DMS 273 treated with DMSO at 0.1 percent for 48 hours (cell line): ENCODE data around the gene TOMM34.

ENCODE experiments used
- DNase-seq: peaks from one replicate; lab custom pipeline; 2025; lab: John Stamatoyannopoulos, UW

The TOMM34 gene, protein sequence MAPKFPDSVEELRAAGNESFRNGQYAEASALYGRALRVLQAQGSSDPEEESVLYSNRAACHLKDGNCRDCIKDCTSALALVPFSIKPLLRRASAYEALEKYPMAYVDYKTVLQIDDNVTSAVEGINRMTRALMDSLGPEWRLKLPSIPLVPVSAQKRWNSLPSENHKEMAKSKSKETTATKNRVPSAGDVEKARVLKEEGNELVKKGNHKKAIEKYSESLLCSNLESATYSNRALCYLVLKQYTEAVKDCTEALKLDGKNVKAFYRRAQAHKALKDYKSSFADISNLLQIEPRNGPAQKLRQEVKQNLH

DNA sequence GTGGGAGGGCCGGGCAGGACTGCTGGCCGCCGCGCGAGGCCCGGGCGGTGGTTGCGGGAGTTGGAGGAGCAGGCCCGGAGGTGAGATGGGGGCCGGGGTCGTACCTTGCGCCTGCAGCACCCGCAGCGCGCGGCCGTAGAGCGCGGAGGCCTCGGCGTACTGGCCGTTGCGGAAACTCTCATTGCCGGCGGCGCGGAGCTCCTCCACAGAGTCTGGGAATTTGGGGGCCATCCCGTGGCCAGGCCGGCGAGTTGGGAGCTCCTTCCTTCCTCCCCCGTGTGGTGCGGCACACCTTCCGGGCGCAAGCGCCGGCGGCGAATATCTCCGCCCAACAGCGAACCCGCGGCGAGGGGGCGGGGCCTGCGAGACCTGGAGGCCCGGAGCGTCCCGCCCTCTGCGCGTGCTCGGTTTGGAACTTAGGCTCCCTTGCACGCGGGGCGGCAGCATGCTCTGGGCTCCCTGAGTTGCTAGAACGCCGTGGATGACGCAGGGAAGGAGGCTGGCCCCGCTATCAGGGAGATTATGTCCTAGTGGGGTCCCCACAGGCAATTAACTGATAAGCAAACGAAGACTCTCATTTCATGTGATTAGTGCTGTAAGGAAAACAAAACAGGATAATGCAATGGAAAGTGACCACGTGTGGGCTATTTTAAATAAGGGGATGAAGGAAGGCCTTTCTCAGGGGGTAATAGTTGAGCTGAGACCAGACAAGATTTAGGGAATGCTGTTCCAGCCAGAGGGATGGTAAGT lies at the start of gene TOMM34:
TSS of gene TOMM34 (minus strand) at position 295 of the 750 bp plus-strand sequence. CDS start at position 231, 64 bp downstream.
- peak; percentile 81 for DNase-seq

DNA sequence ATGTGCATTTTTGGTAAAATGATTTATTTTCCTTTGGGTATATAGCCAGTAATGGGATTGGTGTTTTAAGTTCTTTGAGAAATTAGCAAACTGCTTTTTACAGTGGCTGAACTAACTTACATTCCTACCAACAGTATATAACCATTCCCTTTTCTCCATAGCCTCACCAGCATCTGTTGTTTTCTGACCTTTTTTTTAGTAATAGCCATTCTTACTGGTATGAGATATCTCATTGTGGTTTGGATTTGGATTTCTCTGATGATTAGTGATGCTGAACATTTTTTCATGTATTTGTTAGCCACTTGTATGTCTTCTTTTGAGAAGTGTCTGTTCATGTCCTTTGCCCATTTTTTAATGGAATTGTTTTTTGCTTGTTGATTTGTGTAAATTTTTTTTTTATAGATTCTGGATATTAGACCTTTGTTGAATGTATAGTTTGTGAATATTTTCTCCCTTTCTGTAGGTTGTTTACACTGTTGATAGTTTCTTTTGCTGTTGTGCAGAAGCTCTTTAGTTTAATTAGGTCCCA lies 48.4 kb upstream of the TOMM34 start:
- no peak for DNase-seq

DNA sequence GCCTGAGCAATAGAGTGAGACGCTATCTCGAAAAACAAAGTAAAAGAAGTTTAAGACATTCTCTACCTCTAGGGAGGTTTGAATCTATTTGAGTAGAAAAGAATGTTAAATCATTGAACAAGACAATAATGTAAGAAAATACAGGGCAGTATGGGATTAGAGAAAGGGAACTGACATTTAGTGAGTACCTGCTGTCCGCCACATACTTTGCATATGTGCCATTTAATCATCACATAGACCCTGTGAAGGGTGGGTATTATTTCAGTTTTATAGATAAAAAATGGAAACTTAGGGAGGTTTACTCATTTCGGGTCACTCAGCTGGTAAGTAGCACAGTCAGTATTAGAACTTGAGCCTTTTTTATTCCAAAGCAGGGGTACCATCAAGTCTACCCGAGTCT lies 37.5 kb upstream of the TOMM34 start:
- no peak for DNase-seq

DNA sequence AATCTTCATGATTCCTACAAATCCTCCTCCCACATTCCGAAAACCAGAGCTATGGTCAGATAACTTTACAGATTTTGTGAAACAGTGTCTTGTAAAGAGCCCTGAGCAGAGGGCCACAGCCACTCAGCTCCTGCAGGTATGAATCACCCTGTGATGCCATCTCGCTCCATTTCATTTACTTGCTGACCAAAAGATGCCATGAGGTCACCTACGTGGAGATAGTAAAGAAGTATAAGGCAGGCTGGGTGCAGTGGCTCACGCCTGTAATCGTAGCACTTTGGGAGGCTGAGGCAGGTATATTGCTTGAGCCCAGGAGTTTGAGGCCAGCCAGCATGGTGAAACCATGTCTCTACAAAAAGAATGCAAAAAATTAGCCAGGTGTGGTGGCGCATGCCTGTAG lies 37.0 kb upstream of the TOMM34 start:
- DNase-seq = no peak

DNA sequence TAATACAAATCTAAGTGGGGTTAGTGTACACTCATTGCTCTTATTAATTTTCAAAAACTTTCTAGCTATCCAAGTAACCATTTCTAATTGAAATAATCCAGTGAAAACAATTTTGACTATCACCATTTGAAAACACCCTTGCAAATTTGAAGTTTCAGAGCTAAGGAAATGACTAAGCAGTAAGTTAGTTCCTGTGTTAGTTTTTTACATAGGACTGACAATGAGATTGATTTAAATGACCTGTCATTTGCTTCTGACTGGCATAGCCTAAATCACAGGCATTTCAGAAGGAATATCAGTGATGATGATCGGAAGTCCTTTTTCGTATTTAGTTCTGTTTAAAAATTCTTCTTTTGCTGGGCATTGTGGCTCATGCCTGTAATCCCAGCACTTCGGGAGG lies 33.1 kb upstream of the TOMM34 start:
- DNase-seq = no peak

DNA sequence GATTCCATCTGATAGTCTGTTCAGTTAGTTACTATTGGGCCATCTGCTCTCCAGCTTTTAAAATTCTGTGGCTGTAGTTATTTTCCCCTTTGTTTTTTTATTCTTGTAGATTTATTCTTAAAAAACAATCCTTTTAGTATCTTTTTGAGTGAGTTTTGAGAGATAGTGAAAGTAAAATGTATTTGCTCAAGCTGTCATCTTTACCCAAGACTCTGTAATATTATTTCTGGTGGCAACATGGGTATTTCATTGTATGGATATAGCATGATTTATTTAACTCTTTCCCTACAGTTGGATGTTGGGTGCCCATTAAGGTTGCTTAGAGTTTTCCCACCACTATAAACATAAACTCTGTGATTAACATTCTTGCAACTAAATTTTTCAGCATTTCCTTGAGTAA lies 30.8 kb upstream of the TOMM34 start:
- no peak for DNase-seq

DNA sequence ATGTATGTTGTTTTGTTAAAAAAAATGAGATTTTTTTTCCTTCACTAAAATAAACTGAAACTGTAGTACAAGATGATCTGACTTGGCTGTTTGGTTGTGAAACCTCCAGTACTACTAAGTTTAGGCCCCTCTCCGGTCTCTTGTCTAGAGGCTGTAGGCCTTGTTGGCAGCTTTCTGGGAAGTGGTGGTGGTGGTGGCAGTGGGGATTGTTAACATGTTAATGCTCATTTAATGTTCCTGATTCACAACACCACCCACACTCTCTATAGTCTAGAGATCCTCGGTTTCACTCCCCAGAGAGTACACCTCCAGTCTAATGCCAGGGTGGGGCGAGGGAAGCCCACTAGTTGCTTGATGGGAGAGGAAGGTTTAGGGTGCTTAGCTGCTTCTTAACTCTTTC lies 30.2 kb upstream of the TOMM34 start:
- no peak for DNase-seq

DNA sequence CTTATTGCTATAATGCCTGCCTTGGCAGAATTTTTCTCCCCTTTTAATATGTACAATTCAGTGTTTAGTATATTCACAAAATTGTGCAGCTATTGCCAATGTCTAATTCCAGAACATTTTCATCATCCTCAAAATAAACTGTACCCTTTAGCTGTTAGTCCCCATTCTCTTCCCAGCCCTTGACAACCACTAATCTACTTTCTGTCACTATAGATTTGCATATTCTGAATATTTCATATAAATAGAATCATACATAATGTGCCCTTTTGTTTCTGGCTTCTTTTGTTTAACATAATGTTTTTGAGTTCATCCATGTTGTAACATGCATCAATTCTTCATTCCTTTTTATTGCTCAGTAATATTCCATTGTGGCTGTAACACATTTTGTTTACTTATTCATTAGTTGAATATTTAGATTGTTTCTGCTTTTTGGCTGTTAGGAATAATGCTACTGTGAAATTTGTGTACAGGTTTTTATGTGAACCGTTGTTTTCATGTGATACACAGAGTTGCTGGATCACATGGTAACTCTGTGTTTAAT lies 28.5 kb upstream of the TOMM34 start:
- DNase-seq = no peak

DNA sequence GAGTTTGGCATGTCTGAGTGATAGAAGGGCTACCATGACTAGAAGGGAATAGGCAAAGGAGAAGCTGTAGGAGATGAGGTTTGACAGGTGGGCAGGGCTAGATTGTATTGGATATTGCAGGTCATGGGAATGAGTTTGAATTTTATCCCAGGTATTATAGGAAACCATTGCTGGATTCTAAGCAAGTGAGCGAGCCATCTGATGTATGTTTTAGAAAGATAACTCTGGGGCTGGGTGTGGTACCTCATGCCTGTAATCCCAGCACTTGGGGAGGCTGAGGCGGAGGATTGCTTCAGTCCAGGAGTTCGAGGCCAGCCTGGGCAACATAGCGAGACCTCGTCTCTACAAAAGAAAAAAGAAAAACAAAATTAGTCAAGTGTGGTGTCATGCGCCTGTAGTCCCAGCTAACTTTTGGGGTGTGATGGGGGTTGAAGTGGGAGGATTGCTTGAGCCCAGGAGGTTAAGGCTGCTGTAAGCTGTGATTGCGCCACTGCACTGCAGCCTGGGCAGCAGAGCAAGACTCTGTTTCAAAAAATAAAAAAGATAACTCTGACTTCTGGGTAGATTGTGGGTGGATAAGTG lies 23.0 kb upstream of the TOMM34 start:
- DNase-seq = no peak

DNA sequence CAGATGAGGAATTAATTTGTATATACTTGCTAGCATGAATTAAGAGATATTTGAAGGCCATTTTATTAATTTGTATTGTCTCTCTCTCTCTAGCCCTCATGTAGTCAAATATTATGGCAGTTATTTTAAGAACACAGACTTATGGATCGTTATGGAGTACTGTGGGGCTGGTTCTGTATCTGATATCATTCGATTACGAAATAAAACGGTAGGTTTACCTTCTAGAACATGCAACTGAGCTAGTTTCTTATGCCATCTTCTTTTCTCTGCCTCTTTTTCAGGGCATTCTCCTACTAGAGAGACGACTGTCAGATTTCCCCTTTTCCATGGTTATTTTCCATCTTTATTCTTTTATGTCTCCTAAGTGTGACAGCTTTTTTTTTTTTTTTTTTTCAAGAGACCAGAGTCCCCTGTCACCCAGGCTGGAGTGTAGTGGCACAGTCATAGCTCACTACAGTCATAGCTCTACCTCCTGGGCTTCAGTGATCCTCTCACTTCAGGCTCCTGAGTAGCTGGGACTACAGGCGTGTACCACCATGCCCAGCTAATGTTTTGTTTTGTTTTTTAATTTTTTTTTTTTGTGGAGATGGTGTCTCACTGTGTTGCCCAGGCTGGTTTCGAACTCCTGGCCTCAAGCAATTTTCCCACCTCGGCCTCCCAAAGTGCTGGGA lies 21.7 kb upstream of the TOMM34 start:
- DNase-seq = no peak

DNA sequence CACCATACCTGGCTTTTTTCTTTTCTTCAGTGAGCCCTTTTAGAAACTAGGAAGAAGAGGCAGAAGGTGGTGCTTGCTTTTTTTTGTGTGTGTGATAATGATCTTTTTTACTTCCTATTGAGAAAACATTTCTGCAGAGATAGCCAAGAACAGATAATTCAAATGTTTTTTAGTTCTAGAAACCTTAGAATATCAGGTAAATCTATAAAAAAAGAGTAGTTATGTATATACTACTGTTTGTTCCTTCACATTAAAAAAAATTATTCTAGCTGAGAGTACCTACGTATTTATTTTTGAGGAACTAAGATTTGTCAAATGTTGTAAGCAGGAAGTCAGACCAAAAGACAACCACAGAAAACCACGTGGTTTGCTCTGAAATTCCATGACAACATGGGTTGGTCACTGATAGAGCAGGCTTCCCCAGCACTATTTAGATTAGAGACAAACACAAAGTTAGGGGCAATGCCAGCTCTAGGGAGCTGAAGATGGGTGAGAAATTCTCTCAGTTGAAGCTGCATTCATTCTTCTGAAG lies 19.0 kb upstream of the TOMM34 start:
- DNase-seq = no peak

DNA sequence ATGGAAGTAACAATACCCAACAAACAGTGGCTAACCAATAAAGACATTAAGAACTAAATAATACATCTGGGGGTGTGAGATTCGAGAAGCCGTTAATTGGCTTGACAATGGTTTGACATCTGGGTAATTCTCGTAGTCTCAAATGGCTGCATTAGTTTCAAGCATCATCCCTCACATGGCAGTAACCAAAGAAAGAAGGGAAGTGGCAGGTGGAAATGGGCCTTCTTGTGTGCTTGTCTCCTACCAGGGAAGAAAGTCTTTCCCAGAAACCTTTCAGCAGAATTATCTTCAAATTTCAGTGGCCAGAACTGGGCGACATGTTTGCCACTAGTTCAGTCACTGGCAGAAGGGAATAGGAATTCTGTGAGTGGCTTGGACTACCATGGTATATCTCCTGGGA lies 16.5 kb upstream of the TOMM34 start:
- DNase-seq = no peak

DNA sequence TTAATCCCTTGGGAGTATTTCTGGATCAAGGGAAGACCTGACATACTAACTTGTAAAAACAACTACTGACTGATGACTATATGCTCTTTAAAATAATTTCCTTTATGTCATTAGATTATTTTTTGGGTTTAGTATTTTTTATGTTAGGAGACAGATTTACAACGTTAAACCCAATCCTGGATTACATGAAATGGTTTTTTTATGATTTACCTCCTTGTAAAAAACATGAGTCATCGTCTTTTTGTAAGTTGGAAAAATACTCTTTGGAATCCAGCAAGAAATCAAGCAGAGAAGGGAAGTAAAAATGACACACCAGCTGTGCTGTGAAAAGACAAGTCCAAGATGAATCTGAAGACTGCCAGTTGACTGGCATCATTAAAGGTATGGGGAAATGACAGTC lies 12.9 kb upstream of the TOMM34 start:
- no peak for DNase-seq

DNA sequence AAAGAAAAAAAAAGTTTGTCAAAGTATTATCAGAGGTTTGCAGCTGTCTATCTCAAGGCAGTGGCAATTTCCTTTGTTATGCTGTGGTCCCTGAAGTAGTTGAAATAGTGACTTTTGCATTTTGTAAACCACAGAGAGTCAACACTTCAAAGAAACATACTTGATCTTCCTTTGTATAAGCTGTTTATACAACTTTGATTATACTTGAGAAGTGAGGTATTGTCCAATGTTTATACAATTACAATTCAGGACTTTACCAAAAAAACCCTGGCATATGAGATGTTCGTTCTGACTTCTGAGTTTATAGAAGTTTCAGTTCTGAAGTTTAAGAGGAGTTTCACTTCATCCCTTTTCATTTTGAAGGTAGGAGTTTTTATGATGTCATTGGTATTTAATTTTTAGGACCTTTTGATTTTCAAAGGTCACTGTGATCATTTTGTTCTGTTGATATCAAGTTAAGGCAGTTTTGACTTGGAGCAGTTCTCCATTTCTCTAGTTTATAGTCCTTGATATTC lies 10.1 kb upstream of the TOMM34 start:
- DNase-seq = no peak

DNA sequence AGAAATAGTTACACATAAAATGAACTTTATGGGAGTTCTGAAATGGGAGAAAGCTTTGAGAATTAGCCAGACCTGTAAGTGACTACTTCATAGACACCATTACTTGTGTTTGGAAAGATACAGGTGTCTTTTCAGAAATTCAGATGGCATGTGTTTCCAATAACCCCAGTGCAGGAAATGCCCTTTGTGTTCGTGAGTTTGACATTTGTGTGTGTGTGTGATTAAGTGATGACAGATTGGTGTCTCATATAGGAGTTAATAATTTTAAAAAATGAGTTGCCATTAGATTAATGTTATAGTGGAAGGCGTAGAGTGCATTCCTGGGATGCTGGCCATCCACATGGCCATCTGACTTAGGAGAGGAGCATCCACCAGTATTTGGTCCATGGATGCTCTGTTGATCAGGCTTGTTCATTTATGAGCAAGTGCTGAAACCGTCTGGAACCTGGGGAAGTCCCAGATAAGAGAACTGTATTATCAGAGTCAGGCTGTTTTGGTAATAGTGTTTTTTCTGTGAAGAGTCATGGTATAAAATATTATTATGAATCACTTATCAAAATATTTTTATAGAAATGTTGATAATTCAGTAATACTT lies 9.2 kb upstream of the TOMM34 start:
- no peak for DNase-seq

DNA sequence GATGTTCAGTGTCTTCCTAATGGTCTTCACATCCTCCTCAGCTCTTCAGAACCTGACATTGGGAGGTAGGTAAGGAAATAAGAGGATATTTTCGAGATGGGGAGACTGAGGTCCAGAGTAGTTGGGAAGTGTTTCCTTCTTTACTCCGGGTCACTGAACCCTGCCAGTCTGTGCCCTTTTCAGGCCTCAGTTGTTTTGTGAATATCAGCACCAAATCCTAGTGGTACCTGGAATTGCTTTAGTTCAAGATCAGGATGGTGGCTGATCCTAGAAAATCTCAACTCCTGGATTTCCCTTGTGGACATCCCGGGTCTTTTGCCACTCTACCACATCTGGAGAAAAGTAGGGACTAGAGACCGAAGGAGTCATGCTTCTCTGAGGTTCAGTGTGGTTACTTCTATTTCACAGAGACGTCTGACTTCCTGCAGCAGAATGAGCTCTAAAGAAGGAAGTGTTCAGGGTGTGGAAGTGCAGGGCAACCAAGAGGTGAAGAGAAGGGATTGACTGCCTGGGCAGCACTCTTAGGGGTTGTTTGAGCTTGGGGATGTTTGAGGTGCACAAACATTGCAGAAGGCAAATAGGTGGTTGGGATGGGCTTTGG lies 7.1 kb upstream of the TOMM34 start:
- DNase-seq = no peak

DNA sequence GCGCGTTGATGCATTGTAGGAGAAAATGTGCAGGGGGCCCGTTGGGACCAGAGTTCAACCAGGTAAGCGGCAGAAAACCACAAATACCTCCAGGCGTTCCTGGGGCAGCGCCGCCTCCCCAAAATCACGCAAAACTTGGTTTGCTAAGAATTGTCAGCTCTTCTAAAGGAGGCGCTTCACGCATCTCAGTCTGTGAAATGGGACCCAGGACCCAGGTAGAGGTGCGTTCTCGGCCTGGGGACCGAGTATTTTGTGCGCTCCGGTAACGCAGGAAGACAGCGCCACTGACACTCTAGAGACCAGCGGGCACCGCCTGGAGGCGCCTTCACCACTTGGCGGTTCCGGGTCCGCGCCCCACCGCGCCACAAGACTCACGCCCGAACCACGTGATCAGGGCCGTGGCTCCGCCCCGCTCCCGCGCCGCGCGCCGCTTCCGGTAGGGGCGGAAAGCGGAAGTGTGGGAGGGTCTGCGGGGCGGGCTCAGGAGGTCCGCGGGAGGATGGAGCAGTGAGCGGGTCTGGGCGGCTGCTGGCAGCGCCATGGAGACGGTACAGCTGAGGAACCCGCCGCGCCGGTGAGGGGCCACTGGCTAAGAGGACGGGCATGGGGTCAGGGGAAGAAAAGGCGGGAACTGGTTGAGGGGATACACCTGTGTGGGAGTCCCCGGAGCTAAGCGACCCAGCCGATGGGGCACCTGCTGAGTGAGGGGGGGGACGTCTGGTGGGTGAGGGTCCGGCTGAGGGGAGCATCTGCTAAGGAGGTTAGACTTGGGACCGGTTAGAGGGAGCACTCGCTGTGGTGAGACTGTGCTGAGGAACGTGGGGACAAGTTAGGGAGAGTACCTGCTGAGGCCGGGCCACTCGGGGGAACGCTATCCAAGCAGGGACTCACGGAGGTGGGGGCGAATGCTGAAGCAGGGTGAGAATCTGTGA lies 6.1 kb upstream of the TOMM34 start, which contains the start of gene STK4:
TSS of gene STK4 (plus strand) at position 483 of the 932 bp plus-strand sequence. CDS start at position 540, 57 bp downstream.
- peak; percentile 81 for DNase-seq

DNA sequence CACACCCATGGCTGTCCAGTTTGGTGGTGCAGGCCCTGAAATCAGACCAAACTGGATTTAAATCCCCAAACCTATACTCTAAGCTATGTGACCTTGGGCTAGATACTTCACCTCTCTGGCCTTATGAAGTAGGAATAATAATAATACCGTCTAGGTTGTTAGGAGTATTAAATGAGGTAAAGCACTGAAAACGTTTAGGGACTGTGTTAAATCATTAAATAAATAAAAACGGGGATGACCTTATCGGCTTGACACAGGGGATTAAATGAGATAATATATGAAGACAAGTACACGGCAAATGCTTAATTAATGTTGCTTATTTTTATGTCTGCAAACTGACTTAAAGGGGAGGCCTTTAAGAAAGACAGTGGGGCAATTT lies 5.4 kb upstream of the TOMM34 start:
- DNase-seq = no peak

DNA sequence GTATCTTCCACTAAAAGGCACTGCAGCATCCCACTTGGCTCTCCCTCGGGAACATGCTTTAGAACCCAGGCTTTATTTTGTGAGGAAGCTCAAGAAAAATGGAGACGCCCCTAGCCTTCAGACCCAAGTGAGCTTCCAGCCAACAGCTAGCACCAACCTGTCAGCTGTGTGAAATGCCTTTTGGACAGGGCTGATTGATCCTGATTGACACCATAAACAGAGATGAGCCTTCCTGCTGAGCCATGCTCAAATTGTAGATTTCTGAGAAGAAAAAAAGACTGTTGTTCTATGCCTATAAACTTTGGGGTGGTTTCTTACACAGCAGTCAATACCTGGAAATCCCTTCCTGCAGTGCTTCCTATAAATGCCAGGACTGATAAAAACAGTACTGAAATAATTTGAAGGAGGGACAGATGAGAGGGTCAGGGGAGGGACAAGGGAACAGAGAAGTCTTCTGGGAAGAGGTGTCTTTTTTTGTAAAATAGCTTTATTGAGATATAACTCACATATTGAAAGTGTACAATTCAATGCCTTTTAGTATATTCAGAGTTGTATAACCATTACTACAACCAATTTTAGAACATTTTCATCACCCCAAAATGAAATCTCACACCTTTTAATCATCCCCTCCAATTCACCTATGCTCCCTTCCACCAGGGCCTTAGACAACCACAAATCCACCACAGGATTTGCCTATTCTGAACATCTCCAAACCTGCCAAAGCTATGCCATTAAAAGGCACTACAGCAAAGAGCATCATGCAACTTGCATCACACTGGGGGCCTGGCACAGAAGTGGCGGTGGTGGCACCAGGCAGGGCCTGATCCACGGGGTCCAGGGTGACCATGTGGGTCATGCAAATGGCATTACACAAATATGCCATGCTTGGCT lies 3.4 kb upstream of the TOMM34 start:
- DNase-seq = no peak
